ENCODE results near the gene CERK. TPM values are rescaled to one million over a fixed set of nuclear protein-coding genes. Genes with fewer than 3 reads are reported as not detected.

The CERK gene
- total RNA-seq, 1 experiment from 2014 or later, result 30.9 TPM

DNA sequence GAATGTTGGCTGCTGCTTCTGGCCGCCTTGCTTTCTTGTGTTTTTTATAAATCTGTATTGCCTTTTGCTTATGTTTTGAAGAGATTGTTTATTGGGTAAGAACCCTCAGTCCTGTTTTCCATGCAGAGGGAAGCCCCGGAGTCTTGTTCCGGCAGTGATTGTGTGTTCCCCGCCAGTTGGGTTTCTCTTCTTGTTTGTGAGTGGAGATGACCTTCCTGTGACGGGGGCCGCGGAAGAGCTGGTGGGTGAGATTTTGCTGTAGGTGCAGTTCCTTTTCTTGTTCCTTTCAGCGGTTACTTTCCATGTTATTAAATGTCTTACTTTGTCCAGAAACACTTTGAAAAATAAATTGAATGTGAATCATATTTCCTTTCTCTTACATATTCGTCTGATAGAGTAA, 32.7 kb upstream of the CERK start:
- ChIA-PET CTCF (no interaction called here), POLR2A (no interaction called here)
- ATAC-seq (no peak), DNase-seq (ENCODE audit: low read depth, low spot score) (no peak)
- Histone ChIP-seq H3K9me3 (ENCODE audit: control insufficient read depth, insufficient read depth, low read depth, low read length) (no peaks in the 10 kb centered on the region), H3K4me1 (ENCODE audit: control insufficient read depth, insufficient read depth, low read length) (peaks cover 32% of the 10 kb centered on the region), H3K36me3 (ENCODE audit: control insufficient read depth, insufficient read depth, low read length) (no peaks in the 10 kb centered on the region), H3K4me3 (ENCODE audit: low read depth in 2 of 2, low read length in 2 of 2) (no peak overlapping the region), H3K27ac (ENCODE audit: low read length) (no peak overlapping the region), H3K27me3 (ENCODE audit: control insufficient read depth, insufficient read depth, low read length) (no peaks in the 10 kb centered on the region)
- no TSS peak for BruUV-seq (replicated peaks)
- TF ChIP-seq, protein P1, sequence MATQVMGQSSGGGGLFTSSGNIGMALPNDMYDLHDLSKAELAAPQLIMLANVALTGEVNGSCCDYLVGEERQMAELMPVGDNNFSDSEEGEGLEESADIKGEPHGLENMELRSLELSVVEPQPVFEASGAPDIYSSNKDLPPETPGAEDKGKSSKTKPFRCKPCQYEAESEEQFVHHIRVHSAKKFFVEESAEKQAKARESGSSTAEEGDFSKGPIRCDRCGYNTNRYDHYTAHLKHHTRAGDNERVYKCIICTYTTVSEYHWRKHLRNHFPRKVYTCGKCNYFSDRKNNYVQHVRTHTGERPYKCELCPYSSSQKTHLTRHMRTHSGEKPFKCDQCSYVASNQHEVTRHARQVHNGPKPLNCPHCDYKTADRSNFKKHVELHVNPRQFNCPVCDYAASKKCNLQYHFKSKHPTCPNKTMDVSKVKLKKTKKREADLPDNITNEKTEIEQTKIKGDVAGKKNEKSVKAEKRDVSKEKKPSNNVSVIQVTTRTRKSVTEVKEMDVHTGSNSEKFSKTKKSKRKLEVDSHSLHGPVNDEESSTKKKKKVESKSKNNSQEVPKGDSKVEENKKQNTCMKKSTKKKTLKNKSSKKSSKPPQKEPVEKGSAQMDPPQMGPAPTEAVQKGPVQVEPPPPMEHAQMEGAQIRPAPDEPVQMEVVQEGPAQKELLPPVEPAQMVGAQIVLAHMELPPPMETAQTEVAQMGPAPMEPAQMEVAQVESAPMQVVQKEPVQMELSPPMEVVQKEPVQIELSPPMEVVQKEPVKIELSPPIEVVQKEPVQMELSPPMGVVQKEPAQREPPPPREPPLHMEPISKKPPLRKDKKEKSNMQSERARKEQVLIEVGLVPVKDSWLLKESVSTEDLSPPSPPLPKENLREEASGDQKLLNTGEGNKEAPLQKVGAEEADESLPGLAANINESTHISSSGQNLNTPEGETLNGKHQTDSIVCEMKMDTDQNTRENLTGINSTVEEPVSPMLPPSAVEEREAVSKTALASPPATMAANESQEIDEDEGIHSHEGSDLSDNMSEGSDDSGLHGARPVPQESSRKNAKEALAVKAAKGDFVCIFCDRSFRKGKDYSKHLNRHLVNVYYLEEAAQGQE (IDR thresholded peaks at IDR 0.05; ENCODE audit: insufficient read depth in 1 of 2, low read depth in 2 of 2, low read length in 1 of 2), result no peak
- no peak for TF ChIP-seq POLR2AphosphoS5 (IDR thresholded peaks at IDR 0.05; ENCODE audit: low read depth, low read length)
- TF ChIP-seq TCF7L2 (IDR thresholded peaks at IDR 0.05; ENCODE audit: low read depth, low read length), result no peak
- TF ChIP-seq, protein P2, sequence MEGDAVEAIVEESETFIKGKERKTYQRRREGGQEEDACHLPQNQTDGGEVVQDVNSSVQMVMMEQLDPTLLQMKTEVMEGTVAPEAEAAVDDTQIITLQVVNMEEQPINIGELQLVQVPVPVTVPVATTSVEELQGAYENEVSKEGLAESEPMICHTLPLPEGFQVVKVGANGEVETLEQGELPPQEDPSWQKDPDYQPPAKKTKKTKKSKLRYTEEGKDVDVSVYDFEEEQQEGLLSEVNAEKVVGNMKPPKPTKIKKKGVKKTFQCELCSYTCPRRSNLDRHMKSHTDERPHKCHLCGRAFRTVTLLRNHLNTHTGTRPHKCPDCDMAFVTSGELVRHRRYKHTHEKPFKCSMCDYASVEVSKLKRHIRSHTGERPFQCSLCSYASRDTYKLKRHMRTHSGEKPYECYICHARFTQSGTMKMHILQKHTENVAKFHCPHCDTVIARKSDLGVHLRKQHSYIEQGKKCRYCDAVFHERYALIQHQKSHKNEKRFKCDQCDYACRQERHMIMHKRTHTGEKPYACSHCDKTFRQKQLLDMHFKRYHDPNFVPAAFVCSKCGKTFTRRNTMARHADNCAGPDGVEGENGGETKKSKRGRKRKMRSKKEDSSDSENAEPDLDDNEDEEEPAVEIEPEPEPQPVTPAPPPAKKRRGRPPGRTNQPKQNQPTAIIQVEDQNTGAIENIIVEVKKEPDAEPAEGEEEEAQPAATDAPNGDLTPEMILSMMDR (IDR thresholded peaks at IDR 0.05), result no peak
- TF ChIP-seq SIN3A (IDR thresholded peaks at IDR 0.05; ENCODE audit: borderline replicate concordance, insufficient read depth, low read depth, low read length), result no peak
- in situ Hi-C loops (cut with HindIII; ENCODE audit: low pct_unique_long_range_greater_than_20kb, low sequenced_read_pairs) (no loop called here), intact Hi-C loops (cut with micrococcal nuclease; ENCODE audit: unreplicated experiment) (no loop called here)

DNA sequence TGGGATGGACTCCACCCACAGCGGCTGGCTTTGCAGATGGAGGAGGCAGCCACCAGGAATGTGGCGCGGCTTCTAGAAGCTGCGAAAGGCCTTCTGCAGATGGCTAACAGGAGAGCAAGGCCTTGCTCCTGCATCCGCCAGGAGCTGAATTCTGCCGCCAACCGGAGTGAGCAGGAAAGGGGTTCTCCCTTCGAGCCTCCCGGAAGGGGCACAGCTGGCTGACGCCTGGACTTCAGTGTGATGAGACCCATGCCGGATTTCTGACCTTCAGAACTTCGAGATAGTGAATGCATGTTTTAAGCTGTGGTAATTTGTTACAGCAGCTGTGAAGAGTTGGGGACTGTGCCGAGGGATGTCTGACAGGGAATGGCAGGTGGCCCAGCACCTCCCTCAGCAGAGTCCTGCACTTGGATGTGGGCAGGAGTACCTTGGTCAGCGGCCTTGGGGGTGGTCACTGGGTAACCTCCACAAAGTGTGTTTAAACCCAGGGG, 32.1 kb upstream of the CERK start:
- POLR2A ChIA-PET, result no interaction called here
- CTCF ChIA-PET, result interaction anchor here (0.7 kb wide), 1 partner anchor 11 kb away, joined by 4 read pairs; no protein-coding TSS in a partner anchor
- DNase-seq (ENCODE audit: low read depth, low spot score) (no peak), ATAC-seq (no peak)
- BruUV-seq (replicated peaks), result no TSS peak
- Histone ChIP-seq H3K9me3 (ENCODE audit: control insufficient read depth, insufficient read depth, low read depth, low read length) (no peaks in the 10 kb centered on the region), H3K36me3 (ENCODE audit: control insufficient read depth, insufficient read depth, low read length) (no peaks in the 10 kb centered on the region), H3K27me3 (ENCODE audit: control insufficient read depth, insufficient read depth, low read length) (no peaks in the 10 kb centered on the region), H3K4me3 (ENCODE audit: low read depth in 2 of 2, low read length in 2 of 2) (no peak overlapping the region), H3K27ac (ENCODE audit: low read length) (no peak overlapping the region), H3K4me1 (ENCODE audit: control insufficient read depth, insufficient read depth, low read length) (peaks cover 28% of the 10 kb centered on the region)
- in situ Hi-C loops (cut with HindIII; ENCODE audit: low pct_unique_long_range_greater_than_20kb, low sequenced_read_pairs) (no loop called here), intact Hi-C loops (cut with micrococcal nuclease; ENCODE audit: unreplicated experiment) (no loop called here)
- TF ChIP-seq, protein P1 (IDR thresholded peaks at IDR 0.05; ENCODE audit: insufficient read depth in 1 of 2, low read depth in 2 of 2, low read length in 1 of 2), result peak; percentile 39 to 71; a peak in 2 of 4 replicates
- TF ChIP-seq SIN3A (IDR thresholded peaks at IDR 0.05; ENCODE audit: borderline replicate concordance, insufficient read depth, low read depth, low read length), result no peak
